CD14-positive monocyte (primary cell): Measurements from ENCODE around the gene ODAD2. TPM values are rescaled to one million over a fixed set of nuclear protein-coding genes. Genes with fewer than 3 reads are reported as not detected.

ENCODE experiments used
- DNase-seq, 3 donors: peaks; one replicate each; pipeline ENCODE4 v3.0.0-alpha.2; 2011 to 2022
- H2AFZ ChIP-seq: 2 replicates; pipeline ENCODE4 v1.6.0; 2012; ENCODE audit warnings: mild to moderate bottlenecking, low read depth, low read length, inconsistent platforms; ENCODE audit not compliant: insufficient read depth, poor library complexity, severe bottlenecking
- H3K27ac ChIP-seq, 2 donors: 1 replicate in 1 of 2; 2 replicates in 1 of 2; pipeline ENCODE4 v1.5.1; 2012 to 2013; ENCODE audit warnings: low read length in 2 of 2, control low read depth in 1 of 2, inconsistent platforms in 1 of 2, low read depth in 1 of 2, mild to moderate bottlenecking in 1 of 2
- H3K27me3 ChIP-seq, 2 donors: one replicate each; pipeline versions ENCODE4 v1.6.0 to v1.6.1; 2011 to 2013; ENCODE audit warnings: low read length in 2 of 2; ENCODE audit not compliant: control insufficient read depth in 2 of 2, insufficient read depth in 2 of 2
- H3K36me3 ChIP-seq, 2 donors: replicated peaks in 1 of 2; 1 replicate in 1 of 2; 2 replicates in 1 of 2; pipeline versions ENCODE4 v1.5.1 to v1.6.1; 2012 to 2013; ENCODE audit warnings: low read length in 2 of 2, control low read depth in 1 of 2, inconsistent platforms in 1 of 2, mild to moderate bottlenecking in 1 of 2; ENCODE audit not compliant: insufficient read depth in 2 of 2, control insufficient read depth in 1 of 2
- H3K4me1 ChIP-seq, 2 donors: 1 replicate in 1 of 2; 2 replicates in 1 of 2; pipeline versions ENCODE4 v1.5.1 to v1.6.1; 2012 to 2013; ENCODE audit warnings: low read length in 2 of 2, control low read depth in 1 of 2, inconsistent platforms in 1 of 2, mild to moderate bottlenecking in 1 of 2, moderate library complexity in 1 of 2; ENCODE audit not compliant: insufficient read depth in 2 of 2, control insufficient read depth in 1 of 2
- H3K4me2 ChIP-seq: replicated peaks from 2 replicates; pipeline ENCODE3; 2012; ENCODE audit warnings: low read length, moderate library complexity, mild to moderate bottlenecking; ENCODE audit not compliant: poor library complexity, severe bottlenecking; ENCODE audit errors: extremely low read depth
- H3K4me3 ChIP-seq, 3 experiments: fragments of 200-600 bp in 1 of 3; sonication (generic) in 1 of 3; replicated peaks in 1 of 3; 1 replicate in 2 of 3; 2 replicates in 1 of 3; pipeline ENCODE4 v1.5.1; 2011 to 2013; ENCODE audit warnings: low read length in 3 of 3, mild to moderate bottlenecking in 3 of 3, control low read depth in 2 of 3, low read depth in 2 of 3, inconsistent platforms in 1 of 3, moderate library complexity in 1 of 3
- H3K79me2 ChIP-seq: 2 replicates; pipeline ENCODE4 v1.6.0; 2012; ENCODE audit warnings: mild to moderate bottlenecking, control low read depth, inconsistent platforms, low read length, moderate library complexity; ENCODE audit not compliant: insufficient read depth
- H3K9ac ChIP-seq: 2 replicates; pipeline ENCODE4 v1.6.0; 2017; ENCODE audit warnings: low read length, mild to moderate bottlenecking; ENCODE audit not compliant: insufficient read depth, poor library complexity, severe bottlenecking
- H3K9me3 ChIP-seq, 2 donors: replicated peaks in 1 of 2; 1 replicate in 1 of 2; 2 replicates in 1 of 2; pipeline versions ENCODE4 v1.5.1 to v1.6.1; 2012 to 2013; ENCODE audit warnings: low read length in 2 of 2, control low read depth in 1 of 2; ENCODE audit not compliant: control insufficient read depth in 1 of 2, insufficient read depth in 1 of 2
- H4K20me1 ChIP-seq: 2 replicates; pipeline ENCODE4 v1.6.0; 2012; ENCODE audit warnings: mild to moderate bottlenecking, low read length, control low read depth, moderate library complexity; ENCODE audit not compliant: insufficient read depth
- H3K27ac Mint-ChIP-seq, 7 donors: one replicate each; pipeline ENCODE4 v1.8.0; 2020; ENCODE audit warnings: mild to moderate bottlenecking in 7 of 7, mixed read lengths in 7 of 7, moderate library complexity in 6 of 7, inconsistent platforms in 2 of 7
- H3K27me3 Mint-ChIP-seq, 3 donors: one replicate each; pipeline ENCODE4 v1.8.0; 2021 to 2022; ENCODE audit warnings: low read depth in 3 of 3, mild to moderate bottlenecking in 3 of 3, mixed read lengths in 3 of 3, moderate library complexity in 3 of 3, inconsistent platforms in 1 of 3
- H3K36me3 Mint-ChIP-seq, 2 donors: one replicate each; pipeline ENCODE4 v1.8.0; 2020; ENCODE audit warnings: mixed read lengths in 2 of 2, inconsistent platforms in 1 of 2, mild to moderate bottlenecking in 1 of 2
- H3K4me1 Mint-ChIP-seq: one replicate; pipeline ENCODE4 v1.8.0; 2020; ENCODE audit warnings: mild to moderate bottlenecking, mixed read lengths
- H3K4me3 Mint-ChIP-seq, 2 donors: one replicate each; pipeline ENCODE4 v1.8.0; 2020; ENCODE audit warnings: mild to moderate bottlenecking in 2 of 2, mixed read lengths in 2 of 2, moderate library complexity in 1 of 2
- H3K9me3 Mint-ChIP-seq, 7 donors: one replicate each; pipeline ENCODE4 v1.8.0; 2020 to 2022; ENCODE audit warnings: mixed read lengths in 7 of 7, mild to moderate bottlenecking in 6 of 7, moderate library complexity in 6 of 7, inconsistent platforms in 2 of 7
- WGBS: methylation state at CpG from one replicate; pipeline ENCODE4 v1.1.5; 2013; ENCODE audit warnings: missing lambda C conversion rate; ENCODE audit not compliant: insufficient coverage; 5-methylcytosine and 5-hydroxymethylcytosine counted together
- intact Hi-C, 2 donors: fragments of 100-400 bp; cut with micrococcal nuclease; formaldehyde crosslinking; loops; one replicate each; pipeline versions ENCODE4 v1.15.0 to v1.15.1; 2023
- polyA plus RNA-seq, 3 donors: library from polyadenylated mRNA; depleted of rRNA in 1 of 3; unstranded in 2 of 3; stranded (reverse) in 1 of 3; fragments of 300-500 nt in 2 of 3; fragments of >200 nt in 1 of 3; fragmentation: Illumina TruSeq in 2 of 3; gene quantifications; 1 replicate in 2 of 3; 2 replicates in 1 of 3; pipeline ENCODE4 v1.2.3, GENCODE V29; 2012 to 2021
- TF ChIP-seq, protein P1 (sequence below): fragments of 200-600 bp; IDR thresholded peaks from one replicate; pipeline ENCODE4 v1.8.0; 2022; ENCODE audit warnings: antibody characterized with exemption, mild to moderate bottlenecking

Gene ODAD2
- polyA plus RNA-seq, 3 donors, result not detected

DNA sequence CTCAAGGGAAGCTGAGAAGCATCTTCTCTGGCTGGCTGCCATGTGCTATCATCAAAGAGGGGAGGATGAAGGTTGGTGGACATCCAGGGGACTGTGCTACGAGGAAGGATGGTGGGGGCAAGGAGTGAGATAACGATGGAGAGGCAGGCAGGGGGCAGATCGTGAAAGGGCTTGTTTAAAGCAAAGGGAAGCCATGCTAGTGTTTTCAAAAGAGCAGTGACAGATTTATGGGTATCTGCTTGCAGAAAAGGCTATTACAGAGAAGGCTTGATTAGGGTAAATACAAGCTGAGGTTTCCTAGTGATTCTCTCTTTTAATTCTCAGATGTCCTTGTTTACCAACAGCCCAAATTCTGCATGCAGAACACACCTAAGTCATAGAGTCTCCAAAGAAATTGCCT, 164.4 kb downstream of the ODAD2 start:
- Mint-ChIP-seq H3K4me3 (no peak overlapping the region), H3K36me3 (no peaks in the 10 kb centered on the region), H3K4me1 (peaks cover 4% of the 10 kb centered on the region), H3K9me3 (peaks cover 0 to 2% (median 0%) of the 10 kb centered on the region in 7 donors), H3K27ac (no peak overlapping the region), H3K27me3 (peaks cover 0 to 2% (median 0%) of the 10 kb centered on the region in 3 donors)
- H3K4me1 ChIP-seq, result no peaks in the 10 kb centered on the region
- 90% methylated on average over 2 of the region's 3 CpGs for WGBS
- TF ChIP-seq, protein P1, sequence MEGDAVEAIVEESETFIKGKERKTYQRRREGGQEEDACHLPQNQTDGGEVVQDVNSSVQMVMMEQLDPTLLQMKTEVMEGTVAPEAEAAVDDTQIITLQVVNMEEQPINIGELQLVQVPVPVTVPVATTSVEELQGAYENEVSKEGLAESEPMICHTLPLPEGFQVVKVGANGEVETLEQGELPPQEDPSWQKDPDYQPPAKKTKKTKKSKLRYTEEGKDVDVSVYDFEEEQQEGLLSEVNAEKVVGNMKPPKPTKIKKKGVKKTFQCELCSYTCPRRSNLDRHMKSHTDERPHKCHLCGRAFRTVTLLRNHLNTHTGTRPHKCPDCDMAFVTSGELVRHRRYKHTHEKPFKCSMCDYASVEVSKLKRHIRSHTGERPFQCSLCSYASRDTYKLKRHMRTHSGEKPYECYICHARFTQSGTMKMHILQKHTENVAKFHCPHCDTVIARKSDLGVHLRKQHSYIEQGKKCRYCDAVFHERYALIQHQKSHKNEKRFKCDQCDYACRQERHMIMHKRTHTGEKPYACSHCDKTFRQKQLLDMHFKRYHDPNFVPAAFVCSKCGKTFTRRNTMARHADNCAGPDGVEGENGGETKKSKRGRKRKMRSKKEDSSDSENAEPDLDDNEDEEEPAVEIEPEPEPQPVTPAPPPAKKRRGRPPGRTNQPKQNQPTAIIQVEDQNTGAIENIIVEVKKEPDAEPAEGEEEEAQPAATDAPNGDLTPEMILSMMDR, result no peak
- intact Hi-C loops, result no loop called here
- H3K36me3 ChIP-seq, result no peaks in the 10 kb centered on the region
- H3K4me3 ChIP-seq, result no peak overlapping the region
- H2AFZ ChIP-seq, result no peak overlapping the region
- H3K9me3 ChIP-seq, result no peaks in the 10 kb centered on the region
- no peak overlapping the region for H3K4me2 ChIP-seq
- no peaks in the 10 kb centered on the region for H4K20me1 ChIP-seq
- no peak overlapping the region for H3K9ac ChIP-seq
- H3K27ac ChIP-seq, result no peak overlapping the region
- no peaks in the 10 kb centered on the region for H3K27me3 ChIP-seq
- H3K79me2 ChIP-seq, result no peaks in the 10 kb centered on the region
- no peak for DNase-seq

DNA sequence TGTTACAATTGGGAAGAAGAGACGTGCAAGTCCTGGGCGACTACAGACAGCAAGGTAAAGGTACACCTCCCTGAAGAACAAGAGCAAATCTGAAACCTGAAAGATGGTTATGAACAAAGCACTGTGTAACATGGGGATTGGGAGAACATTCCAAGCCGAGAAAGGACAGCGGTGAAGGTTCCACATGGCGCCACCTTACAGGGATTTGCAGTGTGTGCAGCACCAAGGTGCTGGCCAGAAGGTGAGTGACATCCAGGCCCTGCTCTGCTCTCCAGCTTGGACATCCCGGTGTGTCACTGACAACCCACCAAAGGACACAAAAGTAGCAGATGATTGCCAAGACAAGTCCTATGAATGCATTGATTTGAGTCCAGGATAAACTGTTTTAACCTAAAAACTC, 165.1 kb downstream of the ODAD2 start:
- 92% methylated on average over 4 of the region's 6 CpGs for WGBS
- no peak overlapping the region for H3K4me2 ChIP-seq
- TF ChIP-seq, protein P1, result no peak

More for the DNA sequence above, 165.1 kb downstream of the ODAD2 start:
- no peak for DNase-seq
- peaks cover 0 to 2% (median 0%) of the 10 kb centered on the region in 7 donors for H3K9me3 Mint-ChIP-seq
- peaks cover 0 to 2% (median 0%) of the 10 kb centered on the region in 3 donors for H3K27me3 Mint-ChIP-seq
- Histone ChIP-seq H3K36me3 (no peaks in the 10 kb centered on the region), H3K9ac (no peak overlapping the region), H3K4me1 (no peaks in the 10 kb centered on the region), H3K4me3 (no peak overlapping the region), H3K9me3 (no peaks in the 10 kb centered on the region), H3K27me3 (no peaks in the 10 kb centered on the region), H4K20me1 (no peaks in the 10 kb centered on the region), H2AFZ (no peak overlapping the region), H3K79me2 (no peaks in the 10 kb centered on the region), H3K27ac (no peak overlapping the region)
- intact Hi-C loops, result no loop called here
- no peak overlapping the region for H3K27ac Mint-ChIP-seq
- H3K36me3 Mint-ChIP-seq, result no peaks in the 10 kb centered on the region
- no peak overlapping the region for H3K4me3 Mint-ChIP-seq
- H3K4me1 Mint-ChIP-seq, result peaks cover 4% of the 10 kb centered on the region
